HL-60/S4 treated with retinoic acid at 250 ng/mL for 4 days and 3 days (cell line): ENCODE data around the gene ACER3.
"Not testable (repeated sequence)": the region's sequence is repeated elsewhere in the genome, so short reads cannot be mapped to it uniquely, and the experiment has no call there.

Experiments used
- in situ Hi-C: fragments of 300-500 bp; cut with MboI; formaldehyde crosslinking; loops from 2 replicates; pipeline ENCODE4 v1.7.0; 2022; ENCODE audit warnings: low sequenced_read_pairs

Gene ACER3

GRCh38 chr11:76916712-76917111 lies 56.0 kb downstream of the ACER3 start:
- in situ Hi-C loops, result loop anchor here (10.0 to 25.0 kb wide), 2 partner anchors 102 to 179 kb away; no protein-coding TSS in a partner anchor

GRCh38 chr11:76918941-76919386 lies 58.2 kb downstream of the ACER3 start:
- in situ Hi-C loops, result loop anchor here (10.0 to 25.0 kb wide), 2 partner anchors 104 to 182 kb away; no protein-coding TSS in a partner anchor

GRCh38 chr11:76919467-76919866 lies 58.7 kb downstream of the ACER3 start:
- in situ Hi-C loops, result loop anchor here (10.0 to 25.0 kb wide), 2 partner anchors 105 to 182 kb away; no protein-coding TSS in a partner anchor

- in situ Hi-C loops, result loop anchor here (10.0 to 25.0 kb wide), 2 partner anchors 105 to 183 kb away; no protein-coding TSS in a partner anchor
Observed at GRCh38 chr11:76919887-76920746, 59.4 kb downstream of the ACER3 start.

- in situ Hi-C loops, result no loop called here
Observed at GRCh38 chr11:76927160-76927559, 66.4 kb downstream of the ACER3 start.

- in situ Hi-C loops, result no loop called here
Observed at GRCh38 chr11:76935042-76935441, 74.3 kb downstream of the ACER3 start.

GRCh38 chr11:76939219-76939631 lies 78.5 kb downstream of the ACER3 start:
- in situ Hi-C loops, result no loop called here

GRCh38 chr11:76944225-76944624 lies 83.5 kb downstream of the ACER3 start:
- in situ Hi-C loops, result no loop called here

- in situ Hi-C loops, result no loop called here
Observed at GRCh38 chr11:76946223-76946622, 85.5 kb downstream of the ACER3 start.

GRCh38 chr11:76947190-76947589 lies 86.5 kb downstream of the ACER3 start:
- in situ Hi-C loops, result no loop called here

- in situ Hi-C loops, result no loop called here
Observed at GRCh38 chr11:76947800-76948199, 87.1 kb downstream of the ACER3 start.

GRCh38 chr11:76955459-76956114 lies 94.9 kb downstream of the ACER3 start:
- in situ Hi-C loops, result no loop called here

- in situ Hi-C loops, result no loop called here
Observed at GRCh38 chr11:76962583-76963416, 102.1 kb downstream of the ACER3 start.

GRCh38 chr11:76963417-76964168 lies 102.9 kb downstream of the ACER3 start:
- in situ Hi-C loops, result not testable (repeated sequence)

GRCh38 chr11:76972051-76972450 lies 111.3 kb downstream of the ACER3 start:
- in situ Hi-C loops, result no loop called here

GRCh38 chr11:76974179-76974891 lies 113.6 kb downstream of the ACER3 start:
- in situ Hi-C loops, result no loop called here

GRCh38 chr11:76975513-76975912 lies 114.8 kb downstream of the ACER3 start:
- in situ Hi-C loops, result no loop called here

- in situ Hi-C loops, result no loop called here
Observed at GRCh38 chr11:76977791-76978190, 117.1 kb downstream of the ACER3 start.

GRCh38 chr11:76978239-76978638 lies 117.5 kb downstream of the ACER3 start:
- in situ Hi-C loops, result no loop called here

- in situ Hi-C loops, result no loop called here
Observed at GRCh38 chr11:76978818-76979217, 118.1 kb downstream of the ACER3 start.
